ENCODE measurements around the gene KMT2E.

DNA sequence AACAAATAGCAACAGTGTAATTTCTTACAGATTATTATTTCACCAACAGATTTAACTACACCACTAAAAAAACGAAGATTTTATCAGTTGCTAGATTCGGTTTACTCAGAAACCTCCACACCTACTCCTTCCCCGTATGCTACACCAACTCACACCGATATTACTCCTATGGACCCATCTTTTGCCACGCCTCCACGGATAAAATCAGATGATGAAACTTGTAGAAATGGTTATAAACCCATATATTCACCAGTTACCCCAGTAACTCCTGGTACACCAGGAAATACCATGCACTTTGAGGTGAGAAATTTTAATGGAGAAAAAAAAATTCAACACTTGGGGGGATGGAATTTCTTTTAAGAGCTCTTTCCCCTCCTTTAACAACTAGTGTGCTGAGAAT lies 92.5 kb downstream of the KMT2E start:
- TF ChIP-seq, protein P1, sequence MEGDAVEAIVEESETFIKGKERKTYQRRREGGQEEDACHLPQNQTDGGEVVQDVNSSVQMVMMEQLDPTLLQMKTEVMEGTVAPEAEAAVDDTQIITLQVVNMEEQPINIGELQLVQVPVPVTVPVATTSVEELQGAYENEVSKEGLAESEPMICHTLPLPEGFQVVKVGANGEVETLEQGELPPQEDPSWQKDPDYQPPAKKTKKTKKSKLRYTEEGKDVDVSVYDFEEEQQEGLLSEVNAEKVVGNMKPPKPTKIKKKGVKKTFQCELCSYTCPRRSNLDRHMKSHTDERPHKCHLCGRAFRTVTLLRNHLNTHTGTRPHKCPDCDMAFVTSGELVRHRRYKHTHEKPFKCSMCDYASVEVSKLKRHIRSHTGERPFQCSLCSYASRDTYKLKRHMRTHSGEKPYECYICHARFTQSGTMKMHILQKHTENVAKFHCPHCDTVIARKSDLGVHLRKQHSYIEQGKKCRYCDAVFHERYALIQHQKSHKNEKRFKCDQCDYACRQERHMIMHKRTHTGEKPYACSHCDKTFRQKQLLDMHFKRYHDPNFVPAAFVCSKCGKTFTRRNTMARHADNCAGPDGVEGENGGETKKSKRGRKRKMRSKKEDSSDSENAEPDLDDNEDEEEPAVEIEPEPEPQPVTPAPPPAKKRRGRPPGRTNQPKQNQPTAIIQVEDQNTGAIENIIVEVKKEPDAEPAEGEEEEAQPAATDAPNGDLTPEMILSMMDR (IDR thresholded peaks at IDR 0.05), result no peak
- TF ChIP-seq POLR2A (IDR thresholded peaks at IDR 0.05) (no peak), POLR2AphosphoS5 (IDR thresholded peaks at IDR 0.05) (no peak)

Data from prostate gland (tissue), 2 donors.